K562 (cell line): ENCODE measurements around the gene ULK3. TPM values are rescaled to one million over a fixed set of nuclear protein-coding genes. Genes with fewer than 3 reads are reported as not detected.

Source experiments
- HNRNPK ChIP-seq: fragments of 200-400 bp; formaldehyde crosslinking; IDR thresholded peaks from one replicate; pipeline ENCODE4 v1.6.1; 2018; ENCODE audit warnings: mild to moderate bottlenecking, low read depth, low read length; ENCODE audit not compliant: poor library complexity, severe bottlenecking
- NBN ChIP-seq: fragments of 450-650 bp; IDR thresholded peaks from 2 replicates; pipeline ENCODE4 v1.6.1; 2016; ENCODE audit warnings: low read depth, mild to moderate bottlenecking
- SLC30A9 ChIP-seq: fragments of 250-450 bp; sonication (Bioruptor Pico); IDR thresholded peaks from 2 replicates; pipeline ENCODE4 v1.8.0; 2022; ENCODE audit warnings: mild to moderate bottlenecking, moderate library complexity
- ZNF561 ChIP-seq: fragments of 450-650 bp; formaldehyde crosslinking; conservative IDR thresholded peaks from 2 replicates; pipeline ENCODE4 v1.4.0; 2020; ENCODE audit warnings: mild to moderate bottlenecking, moderate library complexity
- polyA plus RNA-seq, 8 experiments: library from polyadenylated mRNA; depleted of rRNA in 4 of 8; stranded (reverse) in 5 of 8; unstranded in 3 of 8; fragments of >200 nt; fragmentation: Nextera tagmentation in 2 of 8; fragmentation: Illumina TruSeq in 1 of 8; extraction: Ambion mirVana in 2 of 8; extraction: Trizol in 1 of 8; gene quantifications; 2 replicates each; pipeline versions ENCODE4 v1.2.1 to v1.2.3, GENCODE V29; 2011 to 2014; ENCODE audit warnings: inconsistent platforms in 1 of 8, missing spikeins in 1 of 8
- total RNA-seq, 7 experiments: library from RNA; depleted of rRNA in 6 of 7; stranded (reverse); fragments of >200 nt in 6 of 7; fragmentation: Illumina TruSeq in 2 of 7; extraction: Trizol in 2 of 7; gene quantifications; 2 replicates each; pipeline versions ENCODE4 v1.2.1 to v1.2.3, GENCODE V29; 2011 to 2021; ENCODE audit warnings: low replicate concordance in 1 of 7
- TF ChIP-seq, protein P1 (sequence below), 2 experiments: fragments of 450-650 bp; formaldehyde crosslinking in 1 of 2; IDR thresholded peaks; 2 replicates each; pipeline versions ENCODE4 v1.4.0 to v1.6.1; 2014 to 2020; ENCODE audit warnings: mild to moderate bottlenecking in 2 of 2, borderline replicate concordance in 1 of 2, low read depth in 1 of 2
- TF ChIP-seq, protein P2 (sequence below), 3 experiments: fragments of 200-800 bp in 1 of 3; sonication (Bioruptor generic) in 1 of 3; sonication (generic) in 1 of 3; formaldehyde crosslinking in 1 of 3; IDR thresholded peaks; 2 replicates each; pipeline versions ENCODE4 v1.6.1 to v1.8.0; 2016 to 2022; ENCODE audit warnings: mild to moderate bottlenecking in 2 of 3, missing compliant biosample characterization in 2 of 3, missing genetic modification characterization in 2 of 3, missing genetic modification reagents in 1 of 3
- TF ChIP-seq, protein P3 (sequence below), 2 experiments: fragments of 450-650 bp; IDR thresholded peaks; 2 replicates each; pipeline ENCODE4 v1.6.1; 2016; ENCODE audit warnings: mild to moderate bottlenecking in 2 of 2, borderline replicate concordance in 1 of 2, low read depth in 1 of 2, moderate library complexity in 1 of 2

Gene ULK3
- total and polyA plus RNA-seq, 9 of the 15 experiments (the other 6 are each of a cell fraction or from before 2014, with no cell fraction given): 0.68 to 68.0 (median 34.9) TPM

DNA sequence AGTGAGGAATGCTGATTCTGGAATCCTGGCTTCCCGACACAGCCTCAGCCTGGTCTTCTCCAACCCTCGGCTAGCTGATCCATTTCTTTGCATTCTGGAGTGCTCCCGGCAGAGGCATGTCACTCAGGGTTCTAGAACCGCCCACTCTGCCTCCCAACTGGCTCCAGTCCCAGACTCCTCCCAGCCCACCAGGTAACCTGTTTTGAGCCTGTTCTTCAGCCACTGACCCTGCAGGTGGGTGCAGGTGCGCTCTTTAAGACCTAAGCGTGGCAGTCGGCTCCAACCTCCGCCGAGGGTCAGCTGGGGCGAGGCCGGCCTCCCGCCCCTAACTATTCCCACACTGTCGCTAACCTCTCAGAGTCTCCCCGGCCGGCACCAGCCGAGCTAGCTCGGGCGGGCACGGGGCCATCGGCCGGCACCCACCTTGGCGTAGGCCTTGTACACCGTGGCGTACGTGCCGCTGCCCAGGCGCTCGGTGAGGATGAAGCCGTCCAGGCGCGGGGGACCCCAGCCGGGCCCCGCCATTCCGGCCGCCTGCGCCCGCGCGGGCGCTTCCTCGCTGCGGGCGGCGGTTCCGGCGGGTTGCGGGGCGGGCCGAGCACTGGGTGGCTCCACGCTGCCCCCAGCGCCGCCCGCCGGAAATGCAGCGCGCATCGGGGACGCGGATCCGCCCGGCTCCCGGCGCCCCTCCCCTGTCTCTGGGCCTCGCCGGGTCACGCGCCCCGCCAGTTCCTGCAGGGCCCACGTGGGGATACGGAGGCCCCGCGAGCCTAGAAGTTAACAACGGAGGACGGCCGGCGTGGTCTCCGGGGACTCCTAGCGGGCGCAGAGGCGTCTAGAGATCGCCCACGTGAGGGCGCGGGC is at the start of gene ULK3 (continued):
- TF ChIP-seq, protein P1, sequence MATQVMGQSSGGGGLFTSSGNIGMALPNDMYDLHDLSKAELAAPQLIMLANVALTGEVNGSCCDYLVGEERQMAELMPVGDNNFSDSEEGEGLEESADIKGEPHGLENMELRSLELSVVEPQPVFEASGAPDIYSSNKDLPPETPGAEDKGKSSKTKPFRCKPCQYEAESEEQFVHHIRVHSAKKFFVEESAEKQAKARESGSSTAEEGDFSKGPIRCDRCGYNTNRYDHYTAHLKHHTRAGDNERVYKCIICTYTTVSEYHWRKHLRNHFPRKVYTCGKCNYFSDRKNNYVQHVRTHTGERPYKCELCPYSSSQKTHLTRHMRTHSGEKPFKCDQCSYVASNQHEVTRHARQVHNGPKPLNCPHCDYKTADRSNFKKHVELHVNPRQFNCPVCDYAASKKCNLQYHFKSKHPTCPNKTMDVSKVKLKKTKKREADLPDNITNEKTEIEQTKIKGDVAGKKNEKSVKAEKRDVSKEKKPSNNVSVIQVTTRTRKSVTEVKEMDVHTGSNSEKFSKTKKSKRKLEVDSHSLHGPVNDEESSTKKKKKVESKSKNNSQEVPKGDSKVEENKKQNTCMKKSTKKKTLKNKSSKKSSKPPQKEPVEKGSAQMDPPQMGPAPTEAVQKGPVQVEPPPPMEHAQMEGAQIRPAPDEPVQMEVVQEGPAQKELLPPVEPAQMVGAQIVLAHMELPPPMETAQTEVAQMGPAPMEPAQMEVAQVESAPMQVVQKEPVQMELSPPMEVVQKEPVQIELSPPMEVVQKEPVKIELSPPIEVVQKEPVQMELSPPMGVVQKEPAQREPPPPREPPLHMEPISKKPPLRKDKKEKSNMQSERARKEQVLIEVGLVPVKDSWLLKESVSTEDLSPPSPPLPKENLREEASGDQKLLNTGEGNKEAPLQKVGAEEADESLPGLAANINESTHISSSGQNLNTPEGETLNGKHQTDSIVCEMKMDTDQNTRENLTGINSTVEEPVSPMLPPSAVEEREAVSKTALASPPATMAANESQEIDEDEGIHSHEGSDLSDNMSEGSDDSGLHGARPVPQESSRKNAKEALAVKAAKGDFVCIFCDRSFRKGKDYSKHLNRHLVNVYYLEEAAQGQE (IDR thresholded peaks at IDR 0.05; ENCODE audit: borderline replicate concordance): peak; percentile 78
- TF ChIP-seq, protein P1 (CRISPR knock-in tag; IDR thresholded peaks at IDR 0.05; ENCODE audit: low read depth): peak; percentile 76
- TF ChIP-seq, protein P2, sequence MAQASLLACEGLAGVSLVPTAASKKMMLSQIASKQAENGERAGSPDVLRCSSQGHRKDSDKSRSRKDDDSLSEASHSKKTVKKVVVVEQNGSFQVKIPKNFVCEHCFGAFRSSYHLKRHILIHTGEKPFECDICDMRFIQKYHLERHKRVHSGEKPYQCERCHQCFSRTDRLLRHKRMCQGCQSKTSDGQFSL (CRISPR knock-in tag; IDR thresholded peaks at IDR 0.05): 0 out of 2 replicates have a peak, but pooled peaks have one; percentile 39
- TF ChIP-seq, protein P2 (tag; IDR thresholded peaks at IDR 0.05): no peak
- TF ChIP-seq ZNF561 (CRISPR knock-in tag) (no peak), NBN (peak; percentile 15; the same call in 1 of the 2 replicates), HNRNPK (no peak), SLC30A9 (CRISPR knock-in tag) (no peak)
- TF ChIP-seq, protein P3, sequence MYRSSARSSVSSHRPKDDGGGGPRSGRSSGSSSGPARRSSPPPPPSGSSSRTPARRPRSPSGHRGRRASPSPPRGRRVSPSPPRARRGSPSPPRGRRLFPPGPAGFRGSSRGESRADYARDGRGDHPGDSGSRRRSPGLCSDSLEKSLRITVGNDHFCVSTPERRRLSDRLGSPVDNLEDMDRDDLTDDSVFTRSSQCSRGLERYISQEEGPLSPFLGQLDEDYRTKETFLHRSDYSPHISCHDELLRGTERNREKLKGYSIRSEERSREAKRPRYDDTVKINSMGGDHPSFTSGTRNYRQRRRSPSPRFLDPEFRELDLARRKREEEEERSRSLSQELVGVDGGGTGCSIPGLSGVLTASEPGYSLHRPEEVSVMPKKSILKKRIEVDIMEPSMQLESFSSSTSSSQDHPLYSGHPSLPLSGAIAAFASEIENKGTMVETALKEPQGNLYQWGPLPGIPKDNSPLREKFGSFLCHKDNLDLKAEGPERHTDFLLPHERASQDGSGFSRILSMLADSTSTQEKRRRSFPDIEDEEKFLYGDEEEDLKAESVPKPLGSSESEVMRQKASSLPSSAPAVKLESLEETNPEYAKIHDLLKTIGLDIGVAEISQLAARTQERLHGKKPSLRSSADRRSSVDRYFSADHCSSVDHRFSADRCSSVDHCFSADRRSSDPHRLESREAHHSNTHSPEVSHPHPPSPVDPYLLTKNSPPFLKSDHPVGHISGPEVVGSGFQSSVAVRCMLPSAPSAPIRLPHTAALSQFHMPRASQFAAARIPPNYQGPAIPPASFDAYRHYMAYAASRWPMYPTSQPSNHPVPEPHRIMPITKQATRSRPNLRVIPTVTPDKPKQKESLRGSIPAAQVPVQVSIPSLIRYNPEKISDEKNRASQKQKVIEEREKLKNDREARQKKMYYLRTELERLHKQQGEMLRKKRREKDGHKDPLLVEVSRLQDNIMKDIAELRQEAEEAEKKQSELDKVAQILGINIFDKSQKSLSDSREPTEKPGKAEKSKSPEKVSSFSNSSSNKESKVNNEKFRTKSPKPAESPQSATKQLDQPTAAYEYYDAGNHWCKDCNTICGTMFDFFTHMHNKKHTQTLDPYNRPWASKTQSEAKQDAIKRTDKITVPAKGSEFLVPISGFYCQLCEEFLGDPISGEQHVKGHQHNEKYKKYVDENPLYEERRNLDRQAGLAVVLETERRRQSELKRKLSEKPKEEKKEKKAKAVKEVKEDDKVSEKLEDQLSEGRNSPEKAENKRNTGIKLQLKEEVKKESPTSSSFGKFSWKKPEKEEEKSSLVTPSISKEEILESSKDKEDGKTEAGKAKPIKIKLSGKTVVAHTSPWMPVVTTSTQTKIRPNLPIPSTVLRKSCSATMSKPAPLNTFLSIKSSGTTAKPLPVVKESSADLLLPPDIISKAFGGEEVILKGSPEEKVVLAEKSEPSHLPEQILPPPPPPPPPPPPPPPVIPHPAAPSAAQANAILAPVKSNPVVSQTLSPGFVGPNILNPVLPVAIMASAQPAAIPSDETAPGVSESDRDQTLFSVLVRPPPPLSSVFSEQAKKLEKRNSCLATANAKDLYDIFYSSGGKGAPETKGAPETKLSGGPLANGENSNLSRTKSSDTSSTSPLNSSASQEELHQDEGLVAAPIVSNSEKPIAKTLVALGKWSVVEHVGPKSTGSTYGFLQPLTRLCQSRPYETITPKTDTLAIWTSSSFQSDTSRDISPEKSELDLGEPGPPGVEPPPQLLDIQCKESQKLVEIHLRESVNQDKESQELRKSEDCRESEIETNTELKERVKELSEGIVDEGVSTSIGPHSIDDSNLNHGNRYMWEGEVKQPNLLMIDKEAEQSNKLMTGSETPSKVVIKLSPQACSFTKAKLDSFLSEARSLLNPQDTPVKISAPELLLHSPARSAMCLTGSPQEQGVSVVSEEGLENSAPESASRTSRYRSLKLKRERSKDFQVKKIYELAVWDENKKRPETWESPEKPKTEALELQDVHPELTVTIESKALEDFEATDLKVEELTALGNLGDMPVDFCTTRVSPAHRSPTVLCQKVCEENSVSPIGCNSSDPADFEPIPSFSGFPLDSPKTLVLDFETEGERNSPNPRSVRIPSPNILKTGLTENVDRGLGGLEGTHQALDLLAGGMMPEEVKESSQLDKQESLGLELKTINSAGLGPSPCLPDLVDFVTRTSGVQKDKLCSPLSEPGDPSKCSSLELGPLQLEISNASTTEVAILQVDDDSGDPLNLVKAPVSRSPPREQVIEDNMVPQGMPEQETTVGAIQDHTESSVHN (IDR thresholded peaks at IDR 0.05; ENCODE audit: borderline replicate concordance in 1 of 2, low read depth in 1 of 2): no peak
